TTC549 (cell line): ENCODE results near the gene CCDC74A.
"Not testable (repeated sequence)": the region's sequence is repeated elsewhere in the genome, so short reads cannot be mapped to it uniquely, and the experiment has no call there.

ENCODE experiments used
- FAIRE-seq: peaks from 2 replicates; lab custom pipeline; 2012; peaks lifted over from hg19 to GRCh38; lab: Jason Lieb, UNC

CCDC74A gene

DNA sequence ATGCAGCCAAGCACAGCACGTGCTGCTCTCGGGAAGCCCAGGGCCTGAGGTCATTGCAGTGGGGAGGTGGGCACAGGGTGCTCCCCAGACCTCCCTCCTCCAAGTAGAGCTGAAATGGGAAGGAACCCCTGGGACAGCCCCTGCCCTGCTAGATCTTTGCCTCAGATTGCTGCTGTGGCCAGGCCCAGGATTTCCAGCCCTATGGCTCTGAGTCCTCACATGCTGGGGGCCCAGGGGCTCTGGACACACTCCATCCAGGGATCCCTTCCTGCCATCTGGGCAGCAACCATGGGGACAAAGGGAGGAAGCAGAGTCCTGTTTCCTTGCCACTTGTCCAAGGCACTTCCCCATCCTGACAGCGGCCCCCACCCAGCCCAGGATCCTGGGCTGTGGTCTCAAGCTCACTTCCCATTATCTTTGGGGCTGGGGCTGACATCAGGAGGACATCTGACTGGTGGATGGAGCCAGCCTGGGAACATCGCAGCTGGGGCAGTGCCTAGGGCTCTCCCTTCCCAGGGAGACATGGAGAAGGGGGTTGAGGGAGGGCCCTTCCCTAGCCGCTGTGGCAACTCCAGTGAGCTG, 2.3 kb downstream of the CCDC74A start:
- FAIRE-seq = not testable (repeated sequence)

DNA sequence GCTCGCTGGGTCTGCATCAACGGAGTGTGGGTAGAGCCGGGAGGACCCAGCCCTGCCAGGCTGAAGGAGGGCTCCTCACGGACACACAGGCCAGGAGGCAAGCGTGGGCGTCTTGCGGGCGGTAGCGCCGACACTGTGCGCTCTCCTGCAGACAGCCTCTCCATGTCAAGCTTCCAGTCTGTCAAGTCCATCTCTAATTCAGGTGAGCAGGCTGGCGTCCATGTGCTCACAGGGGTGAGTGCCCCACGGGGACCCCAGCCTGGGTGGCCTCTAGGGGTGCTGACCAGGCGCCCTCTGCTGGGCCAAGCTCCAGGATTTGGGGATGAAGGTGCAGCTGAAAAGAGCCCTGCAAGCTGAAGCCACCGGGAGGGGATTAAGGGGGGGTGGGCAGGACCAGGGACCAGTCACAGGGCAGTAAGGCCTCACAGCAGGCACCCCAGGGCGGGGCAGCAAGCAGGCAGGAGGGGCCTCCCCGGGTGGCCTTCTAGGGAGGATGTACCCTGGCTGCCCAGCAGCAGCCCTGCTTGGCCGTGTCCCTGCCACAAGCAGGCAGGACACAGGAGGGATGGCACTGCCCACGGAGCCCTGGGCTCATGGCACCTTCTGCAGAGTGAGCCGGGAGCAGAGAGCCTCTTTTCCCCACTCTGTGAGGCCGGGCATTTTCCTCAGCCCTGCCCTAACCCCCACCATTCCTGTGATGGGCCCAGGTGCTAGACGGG, 3.1 kb downstream of the CCDC74A start:
- not testable (repeated sequence) for FAIRE-seq

DNA sequence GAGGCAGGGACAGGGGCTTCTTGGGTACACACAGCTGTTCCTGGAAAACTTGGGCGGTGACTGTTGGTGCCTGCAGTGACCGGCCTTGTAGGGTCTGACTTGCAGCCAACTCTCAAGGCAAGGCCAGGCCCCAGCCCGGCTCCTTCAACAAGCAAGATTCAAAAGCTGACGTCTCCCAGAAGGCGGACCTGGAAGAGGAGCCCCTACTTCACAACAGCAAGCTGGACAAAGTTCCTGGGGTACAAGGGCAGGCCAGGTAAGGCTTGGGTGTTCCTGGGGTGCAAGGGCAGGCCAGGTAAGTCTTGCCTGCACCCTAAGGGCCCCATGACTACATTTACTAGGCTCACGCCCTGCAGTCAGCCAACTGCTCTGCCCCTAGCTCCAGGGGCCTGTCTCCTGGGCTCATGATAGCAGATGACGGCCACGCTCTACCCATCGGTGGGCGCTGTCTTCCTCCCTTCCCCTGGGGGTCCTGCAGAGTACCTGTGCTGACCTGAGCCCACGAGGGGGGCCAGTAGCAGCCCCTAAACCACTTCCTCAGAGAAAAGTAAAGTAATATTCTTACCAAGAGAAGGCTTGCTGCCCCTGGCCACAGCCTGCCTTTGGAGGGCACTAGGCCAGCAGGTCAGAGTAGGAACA, 4.0 kb downstream of the CCDC74A start:
- FAIRE-seq = not testable (repeated sequence)

GRCh38 chr2:131532723-131533608, 5.3 kb downstream of the CCDC74A start:
- not testable (repeated sequence) for FAIRE-seq

DNA sequence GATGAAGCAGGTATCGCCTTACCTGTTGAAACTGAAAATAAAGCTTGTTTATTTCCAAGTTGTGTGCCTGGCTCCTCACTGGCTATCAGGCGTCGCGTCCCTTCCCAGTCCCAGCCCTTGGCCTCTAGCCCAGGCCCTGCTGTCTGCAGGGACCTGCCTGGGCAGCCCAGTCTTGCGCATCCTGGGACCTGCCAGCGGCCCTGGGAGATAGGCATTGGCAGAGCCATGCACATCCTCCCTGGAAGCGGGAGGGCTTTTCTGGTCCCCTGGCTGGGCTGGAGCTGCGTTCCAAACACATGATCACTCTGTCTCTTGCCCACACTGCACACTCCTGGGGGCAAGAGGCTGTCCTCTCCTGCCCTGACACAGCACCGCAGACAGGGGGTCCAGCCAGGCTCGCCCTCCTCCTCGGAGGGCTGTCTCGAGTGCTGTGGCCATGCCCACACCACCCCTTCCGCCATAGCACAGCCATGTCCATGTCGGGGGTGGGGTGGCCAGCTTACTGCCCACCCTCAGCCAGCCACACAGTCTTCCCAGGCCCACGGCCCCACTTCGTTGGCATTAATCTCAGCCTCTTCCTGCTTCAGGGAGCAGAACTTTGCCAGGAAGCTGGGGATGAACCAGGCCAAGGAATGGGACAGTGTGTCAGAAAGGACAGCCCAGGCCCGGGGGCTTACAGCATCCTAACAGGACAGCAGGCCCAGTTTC, 6.1 kb downstream of the CCDC74A start:
- FAIRE-seq = not testable (repeated sequence)

DNA sequence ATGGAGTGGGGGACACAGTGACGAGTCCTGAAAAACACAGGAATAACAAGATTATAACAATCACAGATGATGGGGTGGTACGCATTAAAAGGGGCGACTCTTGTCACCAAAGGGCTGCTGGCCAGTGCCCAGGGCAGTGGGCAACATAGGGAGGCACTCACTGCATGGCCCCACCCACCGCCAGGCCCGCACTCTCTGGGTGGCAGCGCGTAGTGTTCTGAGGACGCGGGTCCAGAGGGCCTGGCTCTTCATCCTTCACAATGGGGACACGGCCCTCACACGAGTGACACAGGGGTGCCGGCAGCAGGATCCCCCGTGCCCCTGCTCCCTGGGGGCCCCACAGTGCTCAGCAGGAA, 6.6 kb downstream of the CCDC74A start:
- not testable (repeated sequence) for FAIRE-seq

DNA sequence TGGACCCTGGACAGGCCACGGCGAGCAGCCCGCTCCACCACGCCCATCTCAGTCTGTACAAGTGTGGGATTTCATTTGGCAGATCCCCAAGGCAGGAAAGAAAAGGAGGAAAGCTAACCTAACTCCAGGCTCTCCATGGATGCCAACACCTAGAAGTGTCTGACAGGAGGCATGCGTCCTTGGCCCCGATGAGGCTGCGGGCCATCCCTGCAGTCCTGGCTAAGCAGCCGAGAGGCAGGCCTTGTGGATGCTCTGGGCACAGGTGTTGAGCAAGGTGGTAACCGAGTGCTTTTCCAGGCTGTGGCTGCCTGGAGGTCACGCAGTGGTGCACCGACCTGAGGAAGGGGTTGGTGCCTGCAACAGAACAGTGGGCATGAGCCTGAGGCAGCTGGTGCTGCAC, 7.3 kb downstream of the CCDC74A start:
- not testable (repeated sequence) for FAIRE-seq

GRCh38 chr2:131535526-131535925, 7.8 kb downstream of the CCDC74A start:
- FAIRE-seq = no peak

DNA sequence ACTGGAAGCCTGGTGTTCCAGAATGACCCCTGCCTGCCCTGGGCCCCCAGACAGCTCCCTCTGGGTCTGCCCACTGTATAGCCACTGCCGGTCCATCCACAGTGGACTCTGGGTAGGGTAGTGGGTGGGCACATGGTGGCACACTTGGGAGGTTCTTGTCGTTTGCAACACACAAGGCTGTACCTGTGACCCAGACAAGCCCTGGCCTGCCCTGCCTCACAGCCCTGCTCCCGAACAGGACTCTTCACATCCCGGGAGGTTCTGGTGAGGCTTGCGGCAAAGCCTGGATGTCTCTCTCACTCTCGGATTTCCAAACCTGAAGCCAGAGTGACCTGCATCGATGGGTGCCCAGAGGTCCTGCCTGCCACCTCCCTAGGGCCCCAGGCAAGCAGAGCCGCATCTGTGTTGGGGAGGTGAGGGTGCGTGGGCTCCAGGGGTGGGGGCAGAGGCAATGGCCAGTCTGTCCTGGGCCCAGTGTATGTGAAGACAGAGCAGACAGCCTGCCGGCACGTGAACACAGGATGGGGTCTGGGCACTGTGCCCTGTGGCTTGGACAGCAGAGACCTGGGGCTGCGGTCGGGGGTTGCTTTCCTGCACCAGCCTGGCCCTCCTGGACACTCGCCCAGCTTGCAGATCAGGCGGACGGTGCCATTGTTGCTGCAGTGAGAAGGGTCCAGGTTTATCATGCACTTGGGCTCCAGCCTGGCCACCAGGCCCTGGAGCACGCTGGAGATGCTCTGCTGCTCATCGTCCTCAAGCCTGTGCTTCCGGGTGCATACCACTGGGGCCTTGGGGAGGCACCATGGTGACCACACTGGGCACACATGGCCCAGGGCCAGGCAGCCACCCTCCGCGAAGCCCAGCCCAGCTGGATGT, 8.5 kb downstream of the CCDC74A start:
- FAIRE-seq = not testable (repeated sequence)

DNA sequence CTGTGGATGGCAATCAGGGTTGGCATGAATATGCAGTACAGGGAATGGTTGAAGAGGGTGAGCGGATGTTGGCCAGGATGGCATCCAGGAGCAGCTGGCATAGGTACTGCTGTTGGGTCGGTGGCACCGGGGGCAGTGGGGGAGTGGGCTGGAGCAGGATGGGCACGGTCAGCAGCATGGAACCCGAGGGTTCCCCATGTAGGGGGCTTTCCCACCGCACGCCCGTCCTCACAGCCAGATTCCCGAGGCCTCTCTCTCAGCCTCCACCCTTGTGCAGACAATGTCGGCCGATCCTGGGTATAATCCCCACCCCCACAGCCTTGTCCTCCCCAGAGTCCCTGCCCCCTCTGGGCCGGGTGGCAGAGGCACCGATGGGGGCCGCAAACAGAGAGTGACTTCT, 9.2 kb downstream of the CCDC74A start:
- not testable (repeated sequence) for FAIRE-seq

- FAIRE-seq = not testable (repeated sequence)
Observed at GRCh38 chr2:131538856-131539255, 11.2 kb downstream of the CCDC74A start.

GRCh38 chr2:131542438-131543384, 15.0 kb downstream of the CCDC74A start:
- FAIRE-seq = no peak

DNA sequence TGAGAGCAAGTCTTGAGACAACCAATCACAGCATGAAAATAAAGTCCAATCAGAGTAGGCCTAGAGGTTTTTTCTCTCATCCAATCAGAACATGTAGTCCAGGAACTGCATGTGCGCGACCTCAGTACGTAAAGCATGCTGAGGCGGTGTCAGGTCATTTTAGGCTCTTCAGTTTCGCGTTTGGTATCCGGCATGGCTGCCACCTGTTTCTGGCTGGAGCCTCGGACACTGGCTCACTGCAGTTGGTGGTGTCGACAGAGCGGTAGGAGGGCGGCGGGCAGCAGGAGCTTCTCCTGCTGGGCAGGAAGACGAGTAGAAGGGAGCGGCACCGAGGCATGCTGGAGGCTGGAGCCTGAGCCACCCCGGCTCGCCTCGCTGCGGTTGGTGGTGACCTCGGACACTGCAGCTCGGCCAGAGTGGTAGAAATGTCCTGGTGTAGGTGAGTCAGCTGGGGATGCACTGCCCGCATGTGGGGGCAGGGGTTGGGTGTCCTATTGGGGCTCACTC, 15.8 kb downstream of the CCDC74A start:
- FAIRE-seq = no peak

- not testable (repeated sequence) for FAIRE-seq
Observed at GRCh38 chr2:131544006-131544812, 16.5 kb downstream of the CCDC74A start.

DNA sequence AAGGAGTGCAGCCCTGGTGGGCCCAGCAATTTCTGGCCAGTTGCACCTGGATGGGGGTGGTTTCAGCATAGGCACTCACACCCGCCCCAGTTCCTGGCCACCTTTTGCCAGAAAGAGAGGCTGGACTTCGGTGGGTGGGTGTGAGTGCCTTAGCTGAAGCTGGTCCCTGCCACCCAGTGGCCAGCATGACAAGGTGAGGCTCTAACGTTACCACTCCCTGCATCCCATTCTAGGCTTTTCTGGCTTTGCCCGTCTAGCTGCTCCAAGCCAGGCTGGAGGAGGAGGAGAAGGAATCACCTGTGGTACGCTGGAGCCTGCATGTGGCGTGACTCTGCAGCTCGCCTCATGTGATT, 17.1 kb downstream of the CCDC74A start:
- FAIRE-seq = not testable (repeated sequence)

- FAIRE-seq = no peak
Observed at GRCh38 chr2:131552871-131553270, 25.2 kb downstream of the CCDC74A start.

GRCh38 chr2:131556998-131557397, 29.3 kb downstream of the CCDC74A start:
- no peak for FAIRE-seq

GRCh38 chr2:131557558-131558321, 30.1 kb downstream of the CCDC74A start:
- FAIRE-seq = no peak
